Astrocyte of the cerebellum (primary cell): Measurements from ENCODE around the gene NUTM2G.
"Not testable (repeated sequence)": the region's sequence is repeated elsewhere in the genome, so short reads cannot be mapped to it uniquely, and the experiment has no call there.

ENCODE experiments used
- DNase-seq: peaks from one replicate; pipeline ENCODE4 v3.0.0-alpha.2; 2011; ENCODE audit warnings: low read depth
- H3K4me3 ChIP-seq: 2 replicates; pipeline ENCODE4 v1.5.1; 2011; ENCODE audit warnings: mild to moderate bottlenecking, low read depth, low read length, moderate library complexity
- CTCF ChIP-seq: IDR thresholded peaks from 2 replicates; pipeline ENCODE4 v1.5.1; 2012; ENCODE audit warnings: low read length, low read depth, moderate library complexity, mild to moderate bottlenecking; ENCODE audit errors: missing control alignments
- in situ Hi-C: cut with HindIII; loops from 2 replicates; pipeline ENCODE4 v1.10.0; 2017; ENCODE audit warnings: low sequenced_read_pairs

The NUTM2G gene

GRCh38 chr9:96928543-96928942 is at the start of gene NUTM2G:
Gene NUTM2G (plus strand): TSS chr9:96928843. CDS start chr9:96929025, 182 bp downstream.
- DNase-seq, in situ Hi-C loops, H3K4me3 ChIP-seq: not testable (repeated sequence)

- in situ Hi-C loops, result no loop called here
- DNase-seq, result no peak
These were observed 44.7 kb upstream of the NUTM2G start for GRCh38 chr9:96883922-96884321.

GRCh38 chr9:96884443-96884842 is 44.2 kb upstream of the NUTM2G start:
- no peak for DNase-seq
- in situ Hi-C loops, result no loop called here
- no peak overlapping the region for H3K4me3 ChIP-seq
- no peak for TF ChIP-seq CTCF

More at GRCh38 chr9:96883922-96884321, 44.7 kb upstream of the NUTM2G start:
- H3K4me3 ChIP-seq, result no peak overlapping the region
- TF ChIP-seq CTCF, result no peak

GRCh38 chr9:96885424-96885823 is 43.2 kb upstream of the NUTM2G start:
- DNase-seq, result no peak
- in situ Hi-C loops, result no loop called here
- no peak overlapping the region for H3K4me3 ChIP-seq
- no peak for TF ChIP-seq CTCF

GRCh38 chr9:96888591-96888990 is 40.1 kb upstream of the NUTM2G start:
- in situ Hi-C loops, result no loop called here
- DNase-seq, result no peak
- H3K4me3 ChIP-seq, result no peak overlapping the region
- no peak for TF ChIP-seq CTCF

GRCh38 chr9:96892131-96892530 is 36.5 kb upstream of the NUTM2G start:
- no peak for TF ChIP-seq CTCF
- no peak overlapping the region for H3K4me3 ChIP-seq
- in situ Hi-C loops, result no loop called here
- no peak for DNase-seq

- H3K4me3 ChIP-seq, in situ Hi-C loops, DNase-seq: not testable (repeated sequence)
These were observed 28.6 kb upstream of the NUTM2G start for GRCh38 chr9:96900010-96900409.

GRCh38 chr9:96904947-96905722 is 23.5 kb upstream of the NUTM2G start:
- H3K4me3 ChIP-seq, in situ Hi-C loops, DNase-seq: not testable (repeated sequence)

GRCh38 chr9:96908479-96908878 is 20.2 kb upstream of the NUTM2G start:
- in situ Hi-C loops, H3K4me3 ChIP-seq, DNase-seq: not testable (repeated sequence)

- in situ Hi-C loops, DNase-seq, H3K4me3 ChIP-seq: not testable (repeated sequence)
These were observed 13.1 kb upstream of the NUTM2G start for GRCh38 chr9:96915539-96915938.

GRCh38 chr9:96916531-96916930 is 12.1 kb upstream of the NUTM2G start:
- DNase-seq, in situ Hi-C loops, H3K4me3 ChIP-seq: not testable (repeated sequence)

GRCh38 chr9:96918550-96918949 is 10.1 kb upstream of the NUTM2G start:
- H3K4me3 ChIP-seq, in situ Hi-C loops, DNase-seq: not testable (repeated sequence)
